Measurements from ENCODE around the gene GPR146.
"Not testable (repeated sequence)": the region's sequence is repeated elsewhere in the genome, so short reads cannot be mapped to it uniquely, and the experiment has no call there.

GPR146 gene, protein sequence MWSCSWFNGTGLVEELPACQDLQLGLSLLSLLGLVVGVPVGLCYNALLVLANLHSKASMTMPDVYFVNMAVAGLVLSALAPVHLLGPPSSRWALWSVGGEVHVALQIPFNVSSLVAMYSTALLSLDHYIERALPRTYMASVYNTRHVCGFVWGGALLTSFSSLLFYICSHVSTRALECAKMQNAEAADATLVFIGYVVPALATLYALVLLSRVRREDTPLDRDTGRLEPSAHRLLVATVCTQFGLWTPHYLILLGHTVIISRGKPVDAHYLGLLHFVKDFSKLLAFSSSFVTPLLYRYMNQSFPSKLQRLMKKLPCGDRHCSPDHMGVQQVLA

DNA sequence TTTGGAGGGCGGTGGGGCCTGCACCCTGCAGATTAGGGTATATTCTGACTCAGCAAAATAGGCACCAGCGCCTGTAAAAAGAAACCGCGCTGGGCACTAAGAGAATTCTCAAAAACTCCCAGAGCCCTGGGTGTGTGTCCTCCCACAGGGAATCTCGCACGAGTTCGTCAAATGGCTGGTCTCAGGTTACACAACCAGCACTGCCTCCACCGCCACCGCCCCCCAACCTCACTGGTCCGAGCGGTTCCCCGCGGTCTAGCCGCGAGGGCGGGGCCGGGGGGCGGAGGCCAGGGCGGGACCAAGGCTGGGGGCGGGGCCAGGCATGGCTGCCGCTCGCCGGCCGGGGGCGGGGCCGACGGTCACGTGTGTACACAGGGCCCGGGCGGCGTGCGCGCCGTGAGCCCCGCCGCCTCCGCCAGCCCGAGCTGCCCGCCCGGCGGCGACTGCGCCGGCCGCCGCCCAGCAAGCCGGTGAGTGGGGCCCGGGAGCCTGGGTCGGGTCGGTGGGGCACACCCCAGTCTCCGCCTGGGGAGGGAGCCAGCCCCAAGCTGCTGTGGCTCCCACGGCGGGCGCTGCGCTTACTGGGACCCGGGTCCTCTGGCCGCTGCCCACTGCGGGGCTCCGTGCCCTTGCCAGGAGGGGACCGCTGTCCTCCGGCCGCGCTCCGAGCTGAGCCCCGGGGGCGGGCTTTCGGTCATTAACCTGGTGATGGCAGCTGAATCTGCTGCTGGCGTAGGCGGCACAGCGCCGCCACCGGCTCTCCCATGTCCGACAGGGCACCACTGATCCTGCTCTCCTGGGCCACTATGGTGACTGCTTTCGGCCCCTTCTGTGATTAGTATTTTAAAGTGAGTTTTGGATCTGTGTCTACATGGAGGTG lies at the start of gene GPR146:
Gene GPR146 (plus strand): TSS at position 358 of the 880 bp plus-strand sequence. CDS start 12,970 bp downstream, outside the sequence.
- peak; percentile 96 for DNase-seq

DNA sequence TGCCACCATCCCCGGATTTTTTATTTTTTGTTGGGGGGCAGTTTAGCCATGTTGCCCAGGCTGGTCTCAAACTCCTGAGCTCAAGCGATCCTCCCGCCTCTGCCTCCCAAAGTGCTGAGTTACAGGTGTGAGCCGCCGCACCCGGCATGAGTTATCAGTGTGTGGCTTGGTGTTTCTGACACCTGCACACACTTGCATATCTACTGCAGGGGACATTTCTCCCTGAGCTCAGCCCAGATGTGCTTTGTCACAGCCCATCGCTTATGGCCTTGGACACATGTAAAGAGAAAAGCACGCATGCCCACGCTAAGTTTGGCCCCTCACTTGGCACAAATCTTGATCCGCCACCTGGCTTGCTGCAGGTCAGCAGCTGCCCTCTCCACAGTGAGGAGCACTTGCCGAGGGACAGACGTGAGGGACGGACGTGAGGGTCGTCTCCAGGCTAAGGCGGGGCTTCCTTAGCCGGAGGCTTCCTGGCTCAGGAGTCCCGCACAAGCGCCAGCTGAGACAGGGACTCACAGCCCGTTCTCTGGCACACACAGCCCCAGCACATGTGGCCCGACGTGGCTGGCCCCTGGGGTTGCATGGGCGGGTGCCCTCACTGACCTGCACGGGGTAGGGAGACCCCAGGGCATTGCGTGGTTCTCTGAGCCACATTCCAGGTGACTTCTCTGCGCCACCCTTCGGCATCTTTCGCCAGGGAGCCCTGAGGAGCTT lies 49.6 kb upstream of the GPR146 start:
- no peak for DNase-seq

DNA sequence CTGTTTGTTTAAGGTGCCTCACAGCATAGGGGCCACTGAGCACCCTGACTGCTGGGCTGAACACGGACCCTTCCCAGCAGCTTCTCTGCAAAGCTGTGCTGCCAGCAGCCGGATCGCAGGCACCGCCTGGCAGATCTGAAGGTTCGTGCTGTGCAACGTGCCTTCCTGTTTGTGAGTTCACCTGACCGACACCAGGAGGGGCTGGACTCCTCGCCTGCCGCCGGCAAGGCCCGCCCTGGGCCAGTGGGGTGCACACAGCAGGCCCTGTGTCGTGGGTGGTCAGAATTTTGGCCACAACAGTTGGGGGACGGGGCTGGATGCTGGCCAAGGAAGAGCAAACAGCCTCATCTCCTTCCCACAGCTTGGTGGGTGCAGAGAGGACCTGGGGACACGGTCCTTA lies 48.8 kb upstream of the GPR146 start:
- no peak for DNase-seq

DNA sequence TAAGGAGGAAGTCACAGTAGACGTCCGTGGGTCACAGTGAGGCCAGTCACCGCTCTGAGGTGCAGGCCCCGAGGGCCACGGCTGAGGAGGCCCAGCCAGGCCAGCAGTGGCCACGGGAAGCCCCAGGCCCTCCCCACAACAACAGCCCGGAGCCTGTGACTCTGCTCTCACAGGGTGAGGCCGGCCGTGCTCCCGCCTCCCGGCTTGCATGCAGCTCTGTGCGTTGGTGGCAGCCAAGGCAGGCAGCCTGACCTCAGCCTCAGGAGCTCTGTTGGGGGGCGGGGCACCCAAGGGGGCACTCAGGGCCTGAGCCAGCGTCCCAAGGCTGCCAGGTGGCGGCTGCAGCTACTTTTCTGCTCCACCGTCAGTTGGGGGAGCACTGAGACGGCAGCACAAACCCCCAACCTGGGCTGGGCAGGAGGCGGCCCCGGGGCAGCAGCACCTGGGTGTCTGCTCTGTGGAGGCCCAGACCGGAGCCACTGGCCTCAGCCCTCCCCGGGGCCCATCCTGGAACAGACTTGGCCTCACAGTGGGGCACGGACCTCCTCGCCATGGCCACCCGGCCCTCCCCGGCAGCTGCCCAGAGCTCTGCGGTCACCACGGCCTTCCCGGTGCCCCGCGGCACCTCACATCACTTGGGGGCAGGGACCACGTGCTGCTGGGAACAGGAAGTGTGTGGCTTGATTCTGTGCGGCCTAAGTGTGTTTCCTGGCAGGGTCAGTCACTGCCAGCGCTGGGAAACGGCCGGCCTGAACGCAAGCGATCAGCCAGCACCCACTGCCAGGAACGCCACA lies 48.1 kb upstream of the GPR146 start:
- no peak for DNase-seq

DNA sequence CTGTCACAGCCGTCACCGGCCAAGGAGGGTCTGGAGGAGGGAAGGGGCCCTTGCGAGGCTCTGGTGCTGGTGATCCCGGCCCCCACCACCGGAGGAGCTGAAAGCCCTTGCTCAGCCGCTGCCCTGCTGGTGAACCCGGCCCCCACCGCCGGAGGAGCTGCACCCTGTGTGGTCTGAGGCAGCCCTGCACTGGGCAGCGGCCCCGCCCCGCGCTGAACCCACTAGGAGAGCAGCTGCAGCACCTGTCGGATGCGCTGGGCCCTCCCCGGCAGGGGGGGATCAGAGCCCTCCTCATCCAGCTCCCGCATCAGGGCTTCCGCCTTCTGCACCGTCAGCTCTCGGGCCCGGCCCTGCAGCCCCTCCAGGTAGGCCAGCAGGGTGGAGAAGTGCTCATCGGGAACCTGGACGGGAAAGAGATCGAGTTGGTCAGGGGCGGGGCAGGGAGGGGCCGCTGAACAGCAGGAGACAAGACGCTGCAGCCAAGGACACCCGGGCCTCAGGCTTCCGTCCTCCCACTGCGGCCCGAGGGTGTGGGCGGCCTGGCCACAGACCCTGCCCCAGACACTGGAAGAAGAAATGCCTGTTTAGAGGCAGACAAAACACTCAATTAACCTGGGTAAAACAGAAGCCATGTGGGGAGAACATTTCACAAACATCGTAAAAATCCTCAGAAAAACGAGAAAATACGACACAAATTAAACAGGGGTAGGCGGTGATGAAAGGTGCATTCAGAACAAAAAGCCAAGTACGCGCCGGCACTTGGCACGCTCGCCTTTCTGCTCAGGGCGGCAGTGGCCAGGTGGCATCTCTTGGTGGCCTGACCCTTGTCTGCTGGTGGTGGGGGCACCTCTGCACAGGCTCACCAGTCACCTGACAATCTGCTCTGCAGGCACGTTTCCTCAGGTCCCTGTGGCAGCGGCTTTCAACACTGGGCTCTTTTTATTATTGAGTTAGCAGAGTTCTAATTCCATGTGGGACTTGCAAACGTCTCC lies 46.6 kb upstream of the GPR146 start:
- DNase-seq, result no peak

DNA sequence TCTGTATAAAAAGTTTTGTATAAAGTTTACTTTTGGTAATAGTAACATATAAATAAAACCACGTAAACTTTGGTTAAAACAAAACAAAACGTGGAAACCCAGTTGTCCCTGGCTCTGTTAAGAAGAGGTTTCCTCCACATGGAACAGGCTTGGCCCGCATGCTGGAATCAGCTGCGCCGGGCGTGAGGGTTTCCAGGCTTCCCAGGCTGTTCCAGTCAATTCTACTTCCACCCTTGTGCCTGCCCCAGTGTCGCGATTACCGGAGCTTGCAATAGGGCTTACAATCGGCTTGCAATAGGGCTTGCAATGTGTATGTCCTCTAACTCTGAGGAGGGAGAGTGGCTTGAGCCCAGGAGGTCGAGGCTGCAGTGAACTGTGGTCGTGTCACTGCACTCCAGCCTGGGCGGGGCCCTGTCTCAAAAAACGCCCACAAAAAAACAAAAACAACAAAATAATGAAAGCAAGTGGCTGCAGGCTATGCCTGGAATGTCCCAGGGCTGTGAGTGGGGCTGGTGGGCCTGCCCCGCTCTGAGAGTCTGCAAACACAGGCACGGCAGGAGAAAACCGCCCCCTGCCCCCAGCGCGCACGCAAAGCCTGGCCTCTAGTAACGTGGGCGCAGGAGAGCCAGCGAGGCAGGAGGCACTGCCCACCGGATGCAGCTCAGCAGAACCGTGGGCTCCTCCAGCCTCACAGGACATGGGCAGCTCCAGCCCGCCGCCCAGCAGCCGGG lies 45.0 kb upstream of the GPR146 start:
- no peak for DNase-seq

DNA sequence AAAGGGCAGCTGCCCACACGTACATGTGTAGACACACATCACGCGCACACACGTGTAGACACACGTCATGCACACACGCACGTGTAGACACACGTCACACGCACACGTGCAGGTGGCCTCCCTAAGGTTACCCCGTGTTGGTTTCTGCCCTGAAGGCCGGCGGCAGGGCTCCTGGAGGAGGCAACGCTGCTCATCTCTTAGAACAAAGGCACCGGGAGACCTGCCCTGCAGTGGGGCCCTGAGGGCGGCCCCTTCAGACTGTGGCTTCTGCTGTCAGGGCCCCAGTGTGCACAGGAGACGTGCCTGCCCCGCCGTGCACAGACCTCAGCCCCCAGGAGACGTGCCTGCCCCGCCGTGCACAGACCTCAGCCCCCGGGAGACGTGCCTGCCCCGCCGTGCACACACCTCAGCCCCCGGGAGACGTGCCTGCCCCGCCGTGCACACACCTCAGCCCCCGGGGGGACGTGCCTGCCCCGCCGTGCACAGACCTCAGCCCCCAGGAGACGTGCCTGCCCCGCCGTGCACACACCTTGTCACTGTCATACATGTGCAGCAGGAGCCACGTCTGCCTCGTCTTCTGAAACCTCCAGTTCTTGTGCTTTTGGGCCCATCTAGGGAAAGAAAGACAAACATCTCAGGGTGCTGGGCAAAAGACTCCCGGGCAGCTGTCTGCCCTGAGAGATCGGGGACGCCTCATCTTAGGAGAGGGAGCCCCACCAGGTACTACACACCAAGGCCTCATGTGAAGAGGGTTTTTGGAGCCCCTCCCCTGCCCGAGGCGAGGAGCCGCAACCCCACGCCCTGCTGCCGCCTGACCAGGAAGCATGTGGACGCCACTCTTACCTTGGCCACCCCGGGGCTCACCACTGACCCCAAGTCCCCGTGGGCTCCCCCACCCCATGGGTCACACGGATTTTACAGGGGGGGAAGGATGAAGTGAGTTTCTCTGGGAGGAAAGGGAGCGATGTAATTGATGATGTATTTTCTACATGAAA lies 44.1 kb upstream of the GPR146 start:
- DNase-seq, result no peak

DNA sequence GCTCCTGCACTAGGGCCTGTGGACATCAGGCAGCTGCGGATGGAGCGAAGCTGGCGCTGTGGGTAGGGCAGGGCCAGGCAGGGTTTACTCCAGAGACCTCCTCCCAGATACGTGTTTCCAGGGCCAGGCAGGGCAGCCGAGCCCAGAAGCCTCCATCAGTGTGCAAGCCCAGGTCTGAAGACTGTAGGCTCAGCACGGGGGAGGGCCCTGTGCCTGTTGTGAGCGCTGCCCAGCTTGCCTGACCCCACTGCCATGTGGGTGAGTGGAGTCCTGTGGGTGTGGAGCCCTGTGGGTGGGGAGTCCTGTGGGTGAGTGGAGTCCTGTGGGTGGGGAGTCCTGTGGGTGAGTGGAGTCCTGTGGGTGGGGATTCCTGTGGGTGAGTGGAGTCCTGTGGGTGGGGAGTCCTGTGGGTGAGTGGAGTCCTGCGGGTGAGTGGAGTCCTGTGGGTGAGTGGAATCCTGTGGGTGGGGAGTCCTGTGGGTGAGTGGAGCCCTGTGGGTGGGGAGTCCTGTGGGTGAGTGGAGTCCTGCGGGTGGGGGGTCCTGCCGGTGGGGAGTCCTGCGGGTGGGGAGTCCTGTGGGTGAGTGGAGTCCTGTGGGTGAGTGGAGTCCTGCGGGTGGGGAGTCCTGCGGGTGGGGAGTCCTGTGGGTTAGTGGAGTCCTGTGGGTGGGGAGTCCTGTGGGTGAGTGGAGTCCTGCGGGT lies 43.1 kb upstream of the GPR146 start:
- not testable (repeated sequence) for DNase-seq

DNA sequence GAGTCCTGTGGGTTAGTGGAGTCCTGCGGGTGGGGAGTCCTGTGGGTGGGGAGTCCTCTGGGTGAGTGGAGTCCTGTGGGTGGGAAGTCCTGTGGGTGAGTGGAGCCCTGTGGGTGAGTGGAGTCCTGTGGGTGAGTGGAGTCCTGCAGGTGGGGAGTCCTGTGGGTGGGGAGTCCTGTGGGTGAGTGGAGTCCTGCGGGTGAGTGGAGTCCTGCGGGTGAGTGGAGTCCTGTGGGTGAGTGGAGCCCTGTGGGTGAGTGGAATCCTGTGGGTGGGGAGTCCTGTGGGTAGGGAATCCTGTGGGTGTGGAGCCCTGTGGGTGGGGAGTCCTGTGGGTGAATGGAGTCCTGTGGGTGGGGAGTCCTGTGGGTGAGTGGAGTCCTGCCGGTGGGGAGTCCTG lies 42.3 kb upstream of the GPR146 start:
- DNase-seq, result not testable (repeated sequence)

DNA sequence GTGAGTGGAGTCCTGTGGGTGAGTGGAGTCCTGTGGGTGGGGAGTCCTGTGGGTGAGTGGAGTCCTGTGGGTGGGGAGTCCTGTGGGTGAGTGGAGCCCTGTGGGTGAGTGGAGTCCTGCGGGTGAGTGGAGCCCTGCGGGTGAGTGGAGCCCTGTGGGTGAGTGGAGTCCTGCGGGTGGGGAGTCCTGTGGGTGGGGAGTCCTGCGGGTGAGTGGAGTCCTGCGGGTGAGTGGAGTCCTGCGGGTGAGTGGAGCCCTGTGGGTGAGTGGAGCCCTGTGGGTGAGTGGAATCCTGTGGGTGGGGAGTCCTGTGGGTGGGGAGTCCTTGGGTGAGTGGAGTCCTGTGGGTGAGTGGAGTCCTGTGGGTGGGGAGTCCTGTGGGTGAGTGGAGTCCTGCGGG lies 41.9 kb upstream of the GPR146 start:
- not testable (repeated sequence) for DNase-seq

DNA sequence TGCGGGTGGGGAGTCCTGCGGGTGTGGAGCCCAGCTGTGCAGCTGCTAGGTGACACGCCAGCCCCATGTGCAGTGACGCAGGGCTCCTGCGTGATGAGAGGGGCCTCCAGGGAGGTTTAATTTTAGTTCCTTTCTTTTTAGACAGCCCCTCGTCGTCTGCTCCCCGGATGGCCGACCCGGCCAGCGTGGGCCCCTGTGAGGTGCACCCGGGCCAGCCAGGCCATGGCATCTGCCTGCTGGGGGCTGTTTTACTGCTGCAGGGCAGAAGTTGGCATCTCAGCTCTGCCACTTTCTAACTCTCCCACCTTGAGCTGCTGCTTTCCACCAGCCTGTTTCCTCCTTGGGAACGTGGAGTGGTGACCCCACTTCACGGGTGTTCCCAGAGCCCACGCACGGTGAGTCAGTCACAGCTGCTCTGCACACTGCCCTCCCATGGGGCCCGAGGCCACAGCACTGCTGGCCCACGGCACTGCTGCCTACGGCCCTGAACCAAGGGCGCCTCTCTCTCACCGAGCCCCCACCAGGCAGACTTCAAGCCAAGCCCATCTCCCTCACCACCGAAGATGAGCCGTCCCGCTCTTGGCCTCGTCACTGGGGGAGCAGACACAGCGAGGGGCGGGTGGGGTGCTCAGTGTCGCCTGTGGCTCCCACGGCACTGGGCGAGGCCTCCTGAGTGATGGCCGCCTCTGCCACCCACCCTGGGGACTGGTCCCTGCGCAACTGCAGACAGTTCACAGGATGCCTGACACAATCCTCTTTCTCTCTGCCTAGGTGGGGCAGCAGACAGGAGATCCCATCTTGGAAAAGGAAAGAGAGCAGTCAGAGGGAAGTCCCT lies 40.1 kb upstream of the GPR146 start:
- DNase-seq, result no peak

DNA sequence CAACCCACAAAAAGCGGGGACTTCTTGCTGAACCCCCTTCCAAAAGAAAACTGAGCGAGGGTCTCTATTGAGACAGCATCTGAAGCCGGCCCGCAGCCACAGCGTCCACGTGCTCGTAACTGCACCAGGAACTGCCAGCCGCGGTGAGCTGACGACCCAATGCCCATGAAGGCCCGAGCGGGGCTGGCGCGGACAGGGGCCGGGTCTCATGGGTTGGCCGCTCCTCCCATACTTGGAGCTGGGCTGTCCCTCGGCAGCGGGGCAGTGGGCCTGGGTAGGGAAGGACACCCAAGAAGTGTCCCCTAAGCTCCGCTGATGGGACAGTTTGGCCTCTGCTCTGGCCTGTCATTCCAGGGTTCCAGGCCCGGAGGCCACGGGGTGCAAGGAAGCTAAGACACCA lies 39.0 kb upstream of the GPR146 start:
- DNase-seq, result no peak

DNA sequence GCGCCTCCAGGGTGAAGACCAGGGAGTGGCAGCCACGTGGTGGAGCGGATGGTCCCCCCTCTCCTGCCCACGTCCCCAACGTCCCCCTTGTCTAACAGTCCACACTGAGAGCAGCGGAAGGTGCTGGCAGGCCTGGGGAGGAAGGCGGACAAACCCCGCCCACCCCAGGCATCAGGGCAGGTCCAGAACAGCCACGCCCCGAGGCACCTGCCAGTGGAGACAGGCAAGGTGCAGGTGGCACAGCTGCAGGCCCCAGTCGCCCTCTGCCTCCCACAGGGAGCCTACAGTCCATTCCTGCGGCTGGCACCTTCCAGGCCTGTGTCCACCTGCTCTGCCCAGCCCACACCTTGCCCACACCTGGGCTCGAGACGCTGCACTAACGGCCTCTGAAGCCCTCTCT lies 36.4 kb upstream of the GPR146 start:
- DNase-seq, result no peak

DNA sequence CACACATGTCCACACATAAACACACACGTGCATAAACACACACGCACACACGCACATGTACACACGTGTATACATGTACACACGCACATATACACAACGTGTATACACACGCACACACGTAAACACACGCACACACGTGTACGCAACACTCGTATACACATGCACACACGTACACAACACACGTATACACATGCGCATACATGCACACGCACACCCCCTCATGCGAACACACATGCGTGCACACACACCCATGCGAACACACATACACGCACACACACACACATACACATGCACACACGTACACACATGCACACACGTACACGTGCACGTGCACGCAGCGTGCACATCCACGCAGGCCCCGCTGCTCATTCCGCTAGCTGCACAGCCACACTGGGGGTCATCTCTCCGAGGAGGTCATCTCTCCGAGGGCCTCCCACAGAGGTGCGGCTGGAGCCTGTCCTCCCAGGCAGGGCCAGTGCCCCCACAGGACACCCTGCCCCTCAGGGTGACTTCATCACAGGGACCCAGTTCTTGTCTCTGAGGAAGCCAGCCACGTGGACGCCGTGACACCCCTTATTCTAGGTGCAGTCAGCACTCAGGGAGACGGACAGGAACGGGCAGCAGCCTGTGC lies 35.5 kb upstream of the GPR146 start:
- DNase-seq, result no peak

DNA sequence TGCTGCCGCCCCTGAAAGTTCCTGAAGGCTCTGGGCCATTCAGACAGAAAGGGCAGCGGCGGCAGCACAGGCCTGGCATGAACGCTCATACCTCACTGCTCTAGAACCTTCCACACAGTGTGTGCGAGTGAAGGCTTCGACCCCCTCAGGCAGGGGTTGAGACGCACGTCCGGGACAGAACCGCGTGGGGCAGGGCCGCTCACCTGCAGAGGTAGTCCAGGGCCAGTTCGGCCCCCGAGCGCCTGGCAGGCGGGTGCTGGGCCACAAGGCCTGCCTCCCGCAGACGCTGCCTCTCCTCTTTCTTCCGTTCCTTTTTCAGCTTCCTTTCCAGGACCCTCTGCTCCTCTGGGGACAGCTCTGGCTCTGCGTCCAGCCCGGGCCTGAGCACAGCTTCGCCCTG lies 34.6 kb upstream of the GPR146 start:
- DNase-seq, result no peak

DNA sequence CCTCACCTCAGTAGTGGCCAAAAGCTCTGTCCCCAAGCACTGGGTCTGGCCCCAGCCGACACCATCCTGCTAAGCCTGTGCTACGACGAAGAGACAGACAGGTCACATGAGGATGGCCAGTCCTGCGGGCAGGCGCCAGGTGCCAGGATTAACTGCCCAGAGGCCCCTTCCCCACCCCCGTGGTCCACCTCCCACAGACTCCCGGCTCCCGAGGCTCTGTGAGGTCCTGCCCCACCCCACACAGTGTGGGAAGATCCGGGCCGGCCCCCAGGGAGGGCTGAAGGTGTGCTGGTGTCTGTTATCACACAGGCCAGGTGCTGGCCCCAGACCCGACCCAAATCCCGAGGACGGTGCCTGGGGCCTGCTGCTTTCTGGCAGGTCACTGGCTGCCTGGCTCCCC lies 34.1 kb upstream of the GPR146 start:
- DNase-seq, result no peak

DNA sequence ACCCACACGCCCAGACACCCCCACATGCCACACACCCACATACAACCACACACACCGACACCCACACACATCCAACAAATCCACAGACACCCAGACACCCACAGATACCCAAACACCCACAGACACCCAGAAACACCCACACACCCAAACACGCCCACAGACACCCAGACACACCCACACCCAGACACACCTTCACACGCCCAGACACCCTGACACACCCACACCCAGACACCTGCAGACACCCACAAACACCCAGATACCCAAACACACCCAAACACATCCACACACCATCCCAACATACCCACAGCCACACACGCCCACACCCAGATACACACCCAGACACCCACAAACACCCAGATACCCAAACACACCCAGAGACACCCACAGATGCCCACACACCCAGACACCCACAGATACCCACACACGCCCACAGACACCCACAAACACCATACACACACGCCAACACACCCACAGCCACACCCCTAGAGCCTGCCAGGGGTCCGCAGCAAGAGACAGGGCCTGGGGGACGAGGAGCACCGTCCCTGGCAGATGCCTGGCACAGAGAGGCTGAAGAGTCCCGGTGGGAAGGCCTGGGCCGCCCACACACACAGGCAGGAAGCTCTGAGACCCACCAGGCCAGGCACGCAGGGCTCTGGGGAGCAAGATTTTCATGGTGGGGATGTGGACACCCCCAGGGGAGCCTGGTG lies 32.9 kb upstream of the GPR146 start:
- no peak for DNase-seq

All from NCI-H2171 (cell line).